IMR-90 (cell line): Measurements from ENCODE around the gene WDR11. TPM values are rescaled to one million over a fixed set of nuclear protein-coding genes. Genes with fewer than 3 reads are reported as not detected.

ENCODE experiments used
- ATAC-seq: fragments of 200-7000 bp; cut with Tn5 transposase; 2 replicates; pipeline ENCODE4 v1.9.1; 2020; ENCODE audit warnings: low read depth, mild to moderate bottlenecking, moderate library complexity
- BruUV-seq: library from RNA; stranded (reverse); fragments of 400-500 nt; replicated peaks from 2 replicates; lab custom pipeline; 2021; lab: Mats Ljungman, UMichigan
- CTCF ChIA-PET: fragments of 300-600 bp; formaldehyde crosslinking; extraction: SDS; loops from one replicate; lab custom pipeline; 2021; ENCODE audit warnings: antibody characterized with exemption; lab: Yijun Ruan, JAX
- POLR2A ChIA-PET: fragments of 300-600 bp; sonication (Branson Sonifier 250); formaldehyde crosslinking; loops from one replicate; lab custom pipeline; 2022; ENCODE audit warnings: antibody characterized with exemption; ENCODE audit not compliant: unreplicated experiment; lab: Charles Lee
- DNase-seq: peaks from one replicate; pipeline ENCODE4 v3.0.0; 2013
- H2AFZ ChIP-seq: replicated peaks from 2 replicates; pipeline ENCODE3; 2013; ENCODE audit warnings: low read length, mild to moderate bottlenecking; ENCODE audit not compliant: poor library complexity
- H2AK5ac ChIP-seq: 2 replicates; pipeline ENCODE4 v1.6.1; 2013; ENCODE audit warnings: low read depth, low read length, inconsistent platforms
- H2AK9ac ChIP-seq: replicated peaks from 2 replicates; pipeline ENCODE3; 2013; ENCODE audit warnings: mild to moderate bottlenecking, low read depth, low read length, moderate library complexity; ENCODE audit not compliant: poor library complexity
- H2BK120ac ChIP-seq: 2 replicates; pipeline ENCODE4 v1.6.1; 2013; ENCODE audit warnings: low read depth, low read length, inconsistent platforms
- H2BK15ac ChIP-seq: 3 replicates; pipeline ENCODE4 v1.6.1; 2013; ENCODE audit warnings: low read depth, low read length, inconsistent platforms
- H2BK20ac ChIP-seq: 2 replicates; pipeline ENCODE4 v1.6.1; 2013; ENCODE audit warnings: low read depth, mild to moderate bottlenecking, inconsistent platforms, low read length, moderate library complexity
- H2BK5ac ChIP-seq: 2 replicates; pipeline ENCODE4 v1.6.1; 2013; ENCODE audit warnings: mild to moderate bottlenecking, low read depth, low read length, inconsistent platforms; ENCODE audit not compliant: poor library complexity, severe bottlenecking
- H3K14ac ChIP-seq: replicated peaks from 2 replicates; pipeline ENCODE4 v1.6.1; 2013; ENCODE audit warnings: low read depth, low read length, inconsistent platforms
- H3K18ac ChIP-seq: 2 replicates; pipeline ENCODE4 v1.6.1; 2013; ENCODE audit warnings: low read depth, low read length, control low read depth
- H3K23ac ChIP-seq: 2 replicates; pipeline ENCODE4 v1.6.1; 2013; ENCODE audit warnings: low read depth, low read length, inconsistent platforms
- H3K27ac ChIP-seq: 2 replicates; pipeline ENCODE4 v1.5.1; 2013; ENCODE audit warnings: mild to moderate bottlenecking, control low read depth, low read length; ENCODE audit not compliant: insufficient read depth
- H3K27me3 ChIP-seq: 2 replicates; pipeline ENCODE4 v1.6.1; 2013; ENCODE audit warnings: low read length; ENCODE audit not compliant: control insufficient read depth, insufficient read depth
- H3K36me3 ChIP-seq: 2 replicates; pipeline ENCODE4 v1.6.1; 2013; ENCODE audit warnings: low read length, mixed read lengths; ENCODE audit not compliant: control insufficient read depth, insufficient read depth
- H3K4ac ChIP-seq: 2 replicates; pipeline ENCODE4 v1.6.1; 2013; ENCODE audit warnings: low read depth, low read length, inconsistent platforms
- H3K4me1 ChIP-seq: 2 replicates; pipeline ENCODE4 v1.6.1; 2013; ENCODE audit warnings: low read length, mixed read lengths; ENCODE audit not compliant: control insufficient read depth, insufficient read depth
- H3K4me2 ChIP-seq: 2 replicates; pipeline ENCODE4 v1.6.1; 2013; ENCODE audit warnings: low read depth, mild to moderate bottlenecking, control low read depth, low read length, moderate library complexity
- H3K4me3 ChIP-seq: 2 replicates; pipeline ENCODE4 v1.5.1; 2013; ENCODE audit warnings: low read depth, mild to moderate bottlenecking, control low read depth, low read length, moderate library complexity; ENCODE audit not compliant: insufficient read depth
- H3K56ac ChIP-seq: 2 replicates; pipeline ENCODE4 v1.6.1; 2013; ENCODE audit warnings: low read length, inconsistent platforms; ENCODE audit not compliant: insufficient read depth; ENCODE audit errors: extremely low read depth
- H3K79me1 ChIP-seq, 2 experiments: 2 replicates each; pipeline ENCODE4 v1.6.1; 2013; ENCODE audit warnings: low read length in 2 of 2, inconsistent platforms in 1 of 2, low read depth in 1 of 2
- H3K9ac ChIP-seq: 2 replicates; pipeline ENCODE4 v1.6.1; 2013; ENCODE audit warnings: low read depth, low read length, control low read depth
- H3K9me1 ChIP-seq: 2 replicates; pipeline ENCODE4 v1.6.1; 2013; ENCODE audit warnings: low read length, inconsistent platforms; ENCODE audit not compliant: insufficient read depth
- H3K9me3 ChIP-seq: 2 replicates; pipeline ENCODE4 v1.6.1; 2013; ENCODE audit warnings: low read length; ENCODE audit not compliant: control insufficient read depth, insufficient read depth
- H4K20me1 ChIP-seq: 2 replicates; pipeline ENCODE4 v1.6.1; 2013; ENCODE audit warnings: low read length, inconsistent platforms; ENCODE audit not compliant: insufficient read depth
- H4K5ac ChIP-seq: 2 replicates; pipeline ENCODE4 v1.6.1; 2013; ENCODE audit warnings: mild to moderate bottlenecking, low read depth, low read length, control low read depth
- H4K8ac ChIP-seq, 2 experiments: 2 replicates each; pipeline ENCODE4 v1.6.1; 2013; ENCODE audit warnings: low read depth in 2 of 2, low read length in 2 of 2, control low read depth in 1 of 2, inconsistent platforms in 1 of 2
- H4K91ac ChIP-seq: 2 replicates; pipeline ENCODE4 v1.6.1; 2013; ENCODE audit warnings: low read depth, low read length, inconsistent platforms; ENCODE audit not compliant: insufficient read depth
- CTCF ChIP-seq: conservative IDR thresholded peaks from 2 replicates; pipeline ENCODE4 v1.5.1; 2012; ENCODE audit warnings: mild to moderate bottlenecking, low read depth, low read length, improper control_type of control experiment
- MAFK ChIP-seq: IDR thresholded peaks from 2 replicates; pipeline ENCODE4 v1.6.1; 2012; ENCODE audit warnings: low read depth, low read length, improper control_type of control experiment
- WGBS, 2 experiments: methylation state at CpG; one replicate each; pipeline versions ENCODE4 v1.1.5 to v1.1.7; 2013; ENCODE audit warnings: missing lambda C conversion rate in 2 of 2; ENCODE audit not compliant: insufficient read length in 1 of 2; ENCODE audit errors: extremely low coverage in 2 of 2; 5-methylcytosine and 5-hydroxymethylcytosine counted together
- dilution Hi-C: fragments of 300-500 bp; cut with HindIII; formaldehyde crosslinking; loops from one replicate; pipeline ENCODE4 v1.14.3; 2018; ENCODE audit warnings: low sequenced_read_pairs; ENCODE audit not compliant: unreplicated experiment
- in situ Hi-C: fragments of 300-500 bp; cut with MboI; formaldehyde crosslinking; loops from 3 replicates; pipeline ENCODE4 v1.14.3; 2019; ENCODE audit warnings: low sequenced_read_pairs, inconsistent platforms, mixed read lengths
- intact Hi-C: fragments of 100-400 bp; cut with micrococcal nuclease; formaldehyde crosslinking; loops from 2 replicates; pipeline ENCODE4 v1.10.0; 2022
- polyA plus RNA-seq, 3 experiments: library from polyadenylated mRNA; depleted of rRNA; stranded (reverse); fragments of >200 nt; gene quantifications; 2 replicates each; pipeline ENCODE4 v1.2.3, GENCODE V29; 2012; ENCODE audit warnings: low replicate concordance in 1 of 3
- total RNA-seq: library from RNA; depleted of rRNA; stranded (reverse); fragments of >200 nt; gene quantifications from 2 replicates; pipeline ENCODE4 v1.2.3, GENCODE V29; 2012

The WDR11 gene
- total and polyA plus RNA-seq, 2 of the 4 experiments (the other 2 are of a cell fraction): 31.6 to 62.6 TPM

- DNase-seq (no peak), ATAC-seq (no peak)
- POLR2A ChIA-PET: interaction anchor here (0.6 kb wide), 2 partner anchors 22 to 633 kb away, joined by 3 to 9 read pairs; no protein-coding TSS in a partner anchor
- Histone ChIP-seq H3K27ac (no peak overlapping the region), H3K9ac (no peak overlapping the region), H3K56ac (no peak overlapping the region), H3K9me1 (no peaks in the 10 kb centered on the region), H2BK15ac (no peak overlapping the region), H3K23ac (no peak overlapping the region), H3K18ac (no peak overlapping the region), H3K36me3 (no peaks in the 10 kb centered on the region), H3K27me3 (no peaks in the 10 kb centered on the region), H2BK5ac (no peak overlapping the region), H3K4me1 (no peaks in the 10 kb centered on the region), H2BK20ac (no peak overlapping the region), H3K9me3 (no peaks in the 10 kb centered on the region), H2AK5ac (no peak overlapping the region), H4K91ac (no peak overlapping the region), H4K8ac (no peak overlapping the region), H2AFZ (no peak overlapping the region), H3K4me2 (no peak overlapping the region), H2BK120ac (no peak overlapping the region), H2AK9ac (no peak overlapping the region), H3K79me1 (no peaks in the 10 kb centered on the region), H3K14ac (no peak overlapping the region), H4K5ac (no peak overlapping the region), H3K4ac (no peak overlapping the region), H4K20me1 (no peaks in the 10 kb centered on the region), H3K4me3 (no peak overlapping the region)
- intact Hi-C loops: no loop called here
- no TSS peak for BruUV-seq
- in situ Hi-C loops: no loop called here
- dilution Hi-C loops: no loop called here
- peak; percentile 72 for TF ChIP-seq MAFK
- TF ChIP-seq CTCF: no peak
- 40% methylated on average over 1 of the region's 3 CpGs; no CpG with 5 or more reads in 1 of the 2 experiments for WGBS, 2 experiments
- CTCF ChIA-PET: no interaction called here
Measured at GRCh38 chr10:120825878-120826769, 25.0 kb upstream of the WDR11 start.
